GM13977 (cell line): ENCODE measurements around the gene SASH3.

Experiments used
- DNase-seq: peaks from one replicate; pipeline ENCODE4 v3.0.0; 2012; ENCODE audit warnings: low spot score
- CTCF ChIP-seq: IDR thresholded peaks from 2 replicates; pipeline ENCODE4 v1.5.1; 2012; ENCODE audit warnings: mild to moderate bottlenecking, control low read depth; ENCODE audit not compliant: insufficient read depth; ENCODE audit errors: extremely low read depth, missing control alignments
- in situ Hi-C: fragments of 300-500 bp; cut with MboI; formaldehyde crosslinking; loops from one replicate; pipeline ENCODE4 v1.12.0; 2022; ENCODE audit warnings: low sequenced_read_pairs, low pct_unique_long_range_greater_than_20kb, mixed read lengths, inconsistent platforms; ENCODE audit not compliant: unreplicated experiment

The SASH3 gene

DNA sequence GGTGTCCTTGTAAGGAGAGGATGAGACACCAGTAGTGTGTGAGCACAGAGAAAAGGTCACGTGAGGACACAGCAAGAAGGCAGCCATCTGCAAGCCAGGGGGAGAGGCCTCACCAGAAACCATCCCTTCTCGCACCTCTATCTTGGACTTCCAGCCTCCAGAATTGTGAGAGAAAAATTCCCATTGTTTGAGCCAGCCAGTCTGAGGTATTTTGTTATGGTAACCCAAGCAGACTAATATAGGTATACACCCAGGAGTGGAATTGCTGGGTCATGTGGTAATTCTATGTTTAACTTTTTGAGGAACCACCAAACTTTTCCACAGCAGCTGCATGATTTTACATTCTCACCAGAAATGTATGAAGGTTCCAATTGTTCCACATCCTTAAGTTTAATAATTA is 38.4 kb downstream of the SASH3 start:
- no peak for DNase-seq
- no peak for TF ChIP-seq CTCF
- in situ Hi-C loops = no loop called here

DNA sequence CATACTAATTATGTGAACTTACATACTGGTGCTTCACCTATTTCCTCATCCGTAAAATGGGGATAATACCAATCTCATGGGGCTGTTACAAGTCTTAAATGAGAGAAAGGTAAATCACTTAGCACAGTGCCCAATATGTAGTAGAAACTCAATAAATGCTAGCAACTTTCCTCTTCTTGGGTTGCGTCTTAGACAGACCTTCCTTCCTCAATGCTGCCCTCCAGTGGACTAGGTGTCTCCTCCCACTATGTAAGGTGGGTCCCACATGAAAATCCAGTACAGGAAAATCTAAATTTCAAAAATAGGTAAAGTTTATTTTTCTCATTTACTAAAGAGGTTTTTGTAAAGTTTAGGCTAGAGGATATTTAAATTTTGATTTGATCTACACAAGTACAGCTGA is 43.4 kb downstream of the SASH3 start:
- TF ChIP-seq CTCF = peak; percentile 53
- in situ Hi-C loops = no loop called here
- DNase-seq = peak; percentile 44

- DNase-seq = no peak
- in situ Hi-C loops = no loop called here
- peak; percentile 19 for TF ChIP-seq CTCF
Observed at GRCh38 chrX:129823522-129823921, 43.8 kb downstream of the SASH3 start.

DNA sequence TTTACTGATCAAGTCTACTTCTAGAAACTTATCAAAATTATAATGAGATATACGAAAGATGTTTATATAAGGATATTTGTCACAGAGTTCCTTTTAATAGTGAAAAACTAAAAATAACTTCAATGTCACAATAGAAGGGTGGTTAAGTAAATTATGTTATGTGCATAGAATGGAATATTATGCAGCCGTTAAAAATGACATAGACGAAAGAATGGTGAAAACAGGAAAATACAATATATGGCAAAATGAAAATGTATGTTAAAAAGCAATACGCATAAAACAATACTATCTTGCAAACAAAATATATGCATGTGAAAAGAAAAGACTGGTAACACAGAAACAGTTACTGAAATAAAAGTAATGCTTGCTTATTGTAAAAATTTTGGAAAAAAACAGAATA is 44.9 kb downstream of the SASH3 start:
- in situ Hi-C loops = no loop called here
- no peak for TF ChIP-seq CTCF
- no peak for DNase-seq

DNA sequence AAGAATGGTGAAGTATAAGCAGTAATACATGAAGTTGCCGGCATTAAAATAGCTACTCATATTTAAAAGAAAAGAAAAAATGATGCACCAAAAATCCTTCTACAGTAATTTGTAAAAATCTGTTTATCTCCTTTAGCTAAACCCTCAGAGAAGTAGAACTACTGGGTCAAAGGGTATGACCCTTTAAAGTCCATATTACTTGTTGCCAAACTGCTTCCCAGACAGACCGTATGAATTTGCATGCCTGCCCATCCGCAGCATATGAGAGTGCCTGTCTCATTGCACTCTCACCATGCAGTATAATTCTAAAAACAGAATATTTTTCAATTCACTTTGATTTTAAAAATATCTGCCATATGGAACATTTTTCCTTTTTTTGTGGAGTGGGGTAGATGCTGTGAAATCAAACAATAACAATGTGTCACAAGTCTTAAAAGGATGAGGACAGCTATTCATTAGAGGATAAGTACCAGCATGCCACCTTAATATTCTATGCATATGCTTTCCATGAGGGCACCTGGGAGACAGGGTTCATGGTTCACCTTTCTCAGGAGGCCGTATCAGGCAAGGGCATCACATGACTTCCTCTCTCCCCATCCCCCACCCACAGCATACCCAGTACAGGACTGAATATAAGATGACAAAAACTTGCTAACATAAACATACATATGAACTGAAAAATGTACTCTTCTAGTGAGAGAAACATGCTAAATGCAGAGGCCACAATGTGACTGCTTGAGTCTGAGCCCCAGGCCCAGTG is 46.2 kb downstream of the SASH3 start:
- in situ Hi-C loops = no loop called here
- no peak for TF ChIP-seq CTCF
- no peak for DNase-seq

DNA sequence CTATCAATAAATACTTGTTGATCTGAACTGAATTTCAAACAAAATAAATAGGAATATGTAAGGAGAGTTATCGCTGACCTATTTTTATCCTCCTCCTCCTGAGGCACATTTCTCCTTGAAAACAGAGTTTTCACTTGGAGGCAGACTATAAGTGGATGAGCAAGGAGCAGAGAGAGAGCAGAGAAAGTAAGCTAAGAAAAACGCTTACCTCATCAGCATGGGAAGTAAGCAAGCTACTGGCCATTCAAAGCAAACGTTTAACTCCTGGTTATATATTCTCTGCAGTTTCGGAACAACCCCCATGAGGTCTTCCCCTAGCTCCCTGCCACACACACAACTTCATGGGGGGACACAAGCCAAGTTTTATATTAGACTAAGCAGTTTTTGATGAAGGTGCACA is 50.7 kb downstream of the SASH3 start:
- no peak for DNase-seq
- no peak for TF ChIP-seq CTCF
- in situ Hi-C loops = no loop called here
